ENCODE results near the gene MKRN1.
"Not testable (repeated sequence)": the region's sequence is repeated elsewhere in the genome, so short reads cannot be mapped to it uniquely, and the experiment has no call there.

MKRN1 gene

GRCh38 chr7:140479062-140479738, at the start of gene MKRN1:
TSS of gene MKRN1 (minus strand) at chr7:140479505. CDS start at chr7:140479344, 161 bp downstream.
- H3K4me3 ChIP-seq (ENCODE audit: low read depth, low read length): peak within 1 kb of the TSS; percentile 86

GRCh38 chr7:140526787-140527664, 47.7 kb upstream of the MKRN1 start:
- no peak overlapping the region for H3K4me3 ChIP-seq (ENCODE audit: low read depth, low read length)

GRCh38 chr7:140526214-140526613, 46.9 kb upstream of the MKRN1 start:
- H3K4me3 ChIP-seq (ENCODE audit: low read depth, low read length): no peak overlapping the region

- no peak overlapping the region for H3K4me3 ChIP-seq (ENCODE audit: low read depth, low read length)
These were observed 46.4 kb upstream of the MKRN1 start for GRCh38 chr7:140525743-140526142.

- H3K4me3 ChIP-seq (ENCODE audit: low read depth, low read length): no peak overlapping the region
These were observed 42.1 kb upstream of the MKRN1 start for GRCh38 chr7:140521421-140521820.

GRCh38 chr7:140519007-140519399, 39.7 kb upstream of the MKRN1 start:
- no peak overlapping the region for H3K4me3 ChIP-seq (ENCODE audit: low read depth, low read length)

GRCh38 chr7:140518370-140519006, 39.2 kb upstream of the MKRN1 start:
- H3K4me3 ChIP-seq (ENCODE audit: low read depth, low read length): no peak overlapping the region

- no peak overlapping the region for H3K4me3 ChIP-seq (ENCODE audit: low read depth, low read length)
These were observed 38.5 kb upstream of the MKRN1 start for GRCh38 chr7:140517546-140518369.

- no peak overlapping the region for H3K4me3 ChIP-seq (ENCODE audit: low read depth, low read length)
These were observed 33.2 kb upstream of the MKRN1 start for GRCh38 chr7:140512317-140513000.

- H3K4me3 ChIP-seq (ENCODE audit: low read depth, low read length): no peak overlapping the region
These were observed 30.5 kb upstream of the MKRN1 start for GRCh38 chr7:140509789-140510188.

- not testable (repeated sequence) for H3K4me3 ChIP-seq (ENCODE audit: low read depth, low read length)
These were observed 28.3 kb upstream of the MKRN1 start for GRCh38 chr7:140507556-140507955.

- no peak overlapping the region for H3K4me3 ChIP-seq (ENCODE audit: low read depth, low read length)
These were observed 27.6 kb upstream of the MKRN1 start for GRCh38 chr7:140506788-140507464.

- H3K4me3 ChIP-seq (ENCODE audit: low read depth, low read length): no peak overlapping the region
These were observed 22.7 kb upstream of the MKRN1 start for GRCh38 chr7:140501966-140502365.

GRCh38 chr7:140497807-140498206, 18.5 kb upstream of the MKRN1 start:
- H3K4me3 ChIP-seq (ENCODE audit: low read depth, low read length): not testable (repeated sequence)

GRCh38 chr7:140497241-140497769, 18.0 kb upstream of the MKRN1 start:
- no peak overlapping the region for H3K4me3 ChIP-seq (ENCODE audit: low read depth, low read length)

- no peak overlapping the region for H3K4me3 ChIP-seq (ENCODE audit: low read depth, low read length)
These were observed 16.3 kb upstream of the MKRN1 start for GRCh38 chr7:140495514-140496097.

- H3K4me3 ChIP-seq (ENCODE audit: low read depth, low read length): no peak overlapping the region
These were observed 15.6 kb upstream of the MKRN1 start for GRCh38 chr7:140494867-140495266.

GRCh38 chr7:140489026-140489359, 9.7 kb upstream of the MKRN1 start:
- H3K4me3 ChIP-seq (ENCODE audit: low read depth, low read length): no peak overlapping the region
